RWPE1 (cell line): ENCODE data around the gene DERA.

ENCODE experiments used
- CTCF ChIA-PET: fragments of 350-600 bp; sonication (Branson Sonifier 250); formaldehyde crosslinking; extraction: SDS; loops from one replicate; lab custom pipeline; 2021; lab: Yijun Ruan, JAX
- POLR2A ChIA-PET: fragments of 400-600 bp; formaldehyde crosslinking; extraction: SDS; loops from one replicate; lab custom pipeline; 2020; ENCODE audit warnings: antibody characterized with exemption; ENCODE audit not compliant: low non-redundant PET; lab: Yijun Ruan, JAX
- DNase-seq: peaks from one replicate; pipeline ENCODE4 v3.0.0; 2012; ENCODE audit warnings: low spot score
- H3K27ac ChIP-seq: fragments of 450-650 bp; 2 replicates; pipeline ENCODE4 v1.5.1; 2017
- TF ChIP-seq, protein P1 (sequence below): fragments of 450-650 bp; conservative IDR thresholded peaks from 2 replicates; pipeline ENCODE4 v1.5.1; 2017; ENCODE audit warnings: low read depth, mild to moderate bottlenecking

Gene DERA

DNA sequence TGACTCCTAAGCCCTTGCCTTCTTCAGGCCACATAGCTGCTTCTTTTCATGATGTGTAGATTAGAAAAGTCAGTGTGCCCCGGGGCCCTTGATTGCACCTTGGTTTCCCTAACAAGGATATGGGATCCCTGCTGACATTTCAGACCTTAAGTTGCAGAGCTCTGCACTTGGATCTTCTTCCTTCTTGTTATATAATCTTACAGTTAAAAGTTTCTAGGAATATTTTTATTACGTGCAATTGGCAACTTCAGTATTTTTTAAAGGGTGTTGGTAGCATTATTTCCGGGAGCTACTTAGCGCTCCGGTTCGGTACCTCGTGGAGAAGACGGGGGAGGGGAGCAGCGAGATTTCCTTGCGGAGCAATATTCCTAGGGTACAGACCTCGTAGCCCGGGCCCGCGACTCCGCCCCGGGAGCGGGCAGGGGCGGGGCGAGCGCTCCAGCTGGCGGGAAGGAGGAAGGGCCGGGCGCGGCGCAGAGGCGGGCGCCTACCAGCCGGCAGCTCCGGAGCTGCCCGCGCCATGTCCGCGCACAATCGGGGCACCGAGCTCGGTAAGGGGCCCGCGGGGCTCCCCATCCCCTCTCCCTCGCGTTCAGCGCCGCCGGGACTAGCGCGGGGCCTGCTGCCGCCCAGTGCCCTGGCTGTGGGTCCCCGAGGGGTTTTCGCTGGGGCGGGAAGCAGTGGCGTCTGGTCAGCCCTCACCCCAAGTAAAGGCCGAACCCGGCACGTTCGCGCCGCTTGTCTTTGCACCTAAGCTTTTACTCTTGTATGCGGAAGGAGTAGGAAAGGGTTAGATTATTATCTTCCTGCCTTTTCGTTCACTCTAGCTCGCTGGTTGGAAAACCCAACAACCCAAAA lies at the start of gene DERA:
Gene DERA, plus strand, starts transcription at position 469 of the 858 bp plus-strand sequence. Its CDS starts 52 bp downstream, at position 521.
- H3K27ac ChIP-seq = peak within 1 kb of the TSS; percentile 81
- peak; percentile 71 for DNase-seq
- TF ChIP-seq, protein P1, sequence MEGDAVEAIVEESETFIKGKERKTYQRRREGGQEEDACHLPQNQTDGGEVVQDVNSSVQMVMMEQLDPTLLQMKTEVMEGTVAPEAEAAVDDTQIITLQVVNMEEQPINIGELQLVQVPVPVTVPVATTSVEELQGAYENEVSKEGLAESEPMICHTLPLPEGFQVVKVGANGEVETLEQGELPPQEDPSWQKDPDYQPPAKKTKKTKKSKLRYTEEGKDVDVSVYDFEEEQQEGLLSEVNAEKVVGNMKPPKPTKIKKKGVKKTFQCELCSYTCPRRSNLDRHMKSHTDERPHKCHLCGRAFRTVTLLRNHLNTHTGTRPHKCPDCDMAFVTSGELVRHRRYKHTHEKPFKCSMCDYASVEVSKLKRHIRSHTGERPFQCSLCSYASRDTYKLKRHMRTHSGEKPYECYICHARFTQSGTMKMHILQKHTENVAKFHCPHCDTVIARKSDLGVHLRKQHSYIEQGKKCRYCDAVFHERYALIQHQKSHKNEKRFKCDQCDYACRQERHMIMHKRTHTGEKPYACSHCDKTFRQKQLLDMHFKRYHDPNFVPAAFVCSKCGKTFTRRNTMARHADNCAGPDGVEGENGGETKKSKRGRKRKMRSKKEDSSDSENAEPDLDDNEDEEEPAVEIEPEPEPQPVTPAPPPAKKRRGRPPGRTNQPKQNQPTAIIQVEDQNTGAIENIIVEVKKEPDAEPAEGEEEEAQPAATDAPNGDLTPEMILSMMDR = no peak
- ChIA-PET POLR2A (interaction anchor here (0.6 kb wide), 2 partner anchors 415 to 949 kb away, joined by 3 to 5 read pairs; no protein-coding TSS in a partner anchor), CTCF (interaction anchor here (0.8 to 1.1 kb wide), 2 partner anchors 12 to 71 kb away, joined by 3 to 5 read pairs; no protein-coding TSS in a partner anchor)

DNA sequence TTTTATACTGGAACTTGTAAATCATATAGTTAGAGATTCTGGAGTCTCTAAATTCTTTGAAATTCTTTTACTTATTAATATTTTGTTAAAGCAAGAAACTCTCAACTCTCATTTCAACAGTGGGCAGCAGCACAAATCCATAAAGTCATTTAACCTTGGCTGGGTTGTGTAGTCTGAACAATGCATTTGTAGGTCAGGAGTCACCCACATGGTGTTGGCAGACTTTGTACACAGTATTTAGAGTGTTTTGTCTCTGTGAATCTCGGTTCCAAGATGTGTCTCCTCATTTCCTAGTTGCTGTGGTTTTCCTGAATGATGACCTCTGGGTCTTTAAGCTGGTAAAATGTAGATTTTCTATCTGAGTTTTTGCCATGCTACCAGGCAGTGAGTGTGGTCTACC lies 49.7 kb upstream of the DERA start:
- TF ChIP-seq, protein P1 = no peak
- H3K27ac ChIP-seq = no peak overlapping the region
- CTCF ChIA-PET = no interaction called here
- POLR2A ChIA-PET = no interaction called here
- no peak for DNase-seq

DNA sequence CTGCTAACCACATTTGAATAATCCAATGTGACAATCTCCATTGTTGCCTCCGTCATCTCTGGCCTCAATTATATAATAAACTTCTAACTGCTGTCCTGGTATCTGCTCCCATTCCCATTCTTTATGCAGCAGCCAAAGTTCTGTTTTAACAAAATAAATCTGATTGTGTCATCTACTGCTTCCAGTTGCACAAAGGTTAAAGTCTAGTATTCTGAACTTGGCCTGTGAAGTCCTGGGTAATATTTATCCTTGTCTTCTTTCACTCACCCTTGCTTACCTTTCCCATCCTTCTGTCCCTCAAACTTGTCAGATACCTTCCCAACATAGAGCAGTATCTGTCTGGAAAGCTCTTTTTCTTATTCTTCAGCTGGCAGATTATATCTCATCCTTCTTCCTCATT lies 48.3 kb upstream of the DERA start:
- ChIA-PET CTCF (interaction anchor here (0.6 to 0.7 kb wide), 2 partner anchors 55 to 210 kb away, joined by 3 to 4 read pairs; no protein-coding TSS in a partner anchor), POLR2A (no interaction called here)
- DNase-seq = no peak
- TF ChIP-seq, protein P1 = no peak
- H3K27ac ChIP-seq = no peak overlapping the region

DNA sequence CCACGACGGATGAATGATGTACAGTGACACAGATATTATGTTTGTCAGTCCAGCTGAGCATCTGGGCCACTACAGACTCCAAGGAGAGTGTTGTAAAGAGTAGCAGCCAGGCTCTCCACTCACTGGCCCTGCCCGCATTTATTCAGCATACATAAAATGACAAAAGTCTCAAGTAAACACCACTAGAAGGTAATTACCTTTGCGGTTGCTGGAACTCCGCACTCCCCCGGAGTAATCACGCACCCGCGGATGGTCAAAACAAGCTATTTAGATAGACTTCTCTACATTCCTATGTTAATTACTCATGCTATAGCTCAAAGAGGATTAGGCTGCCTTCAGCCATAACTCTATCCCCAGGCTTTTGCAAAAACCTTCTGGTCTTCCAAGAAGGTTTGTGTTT lies 47.8 kb upstream of the DERA start:
- POLR2A ChIA-PET = no interaction called here

DNA sequence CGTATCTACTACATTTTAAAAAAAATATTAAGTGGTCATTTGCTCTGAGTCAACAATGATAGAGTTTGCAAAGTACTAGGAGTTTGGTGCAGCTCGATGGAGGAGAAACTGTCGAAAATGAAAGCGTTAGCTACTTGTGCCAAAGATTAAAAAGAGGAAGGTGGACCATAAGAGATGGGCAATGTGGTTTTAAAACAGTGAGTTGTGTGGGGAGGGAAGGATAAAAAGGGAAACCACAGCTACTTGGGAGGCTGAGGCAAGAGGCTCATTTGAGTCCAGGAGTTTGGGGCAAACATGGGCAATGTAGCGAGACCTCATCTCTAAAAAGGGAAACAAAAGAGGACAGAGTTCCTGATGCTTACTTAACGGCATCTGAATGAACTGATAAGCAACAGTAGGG lies 47.1 kb upstream of the DERA start:
- DNase-seq = no peak
- ChIA-PET CTCF (no interaction called here), POLR2A (no interaction called here)
- H3K27ac ChIP-seq = no peak overlapping the region
- TF ChIP-seq, protein P1 = no peak

More for the DNA sequence above, 47.8 kb upstream of the DERA start:
- TF ChIP-seq, protein P1 = no peak
- no peak overlapping the region for H3K27ac ChIP-seq
- CTCF ChIA-PET = interaction anchor here (0.6 to 0.7 kb wide), 2 partner anchors 55 to 210 kb away, joined by 3 to 4 read pairs; no protein-coding TSS in a partner anchor
- no peak for DNase-seq

DNA sequence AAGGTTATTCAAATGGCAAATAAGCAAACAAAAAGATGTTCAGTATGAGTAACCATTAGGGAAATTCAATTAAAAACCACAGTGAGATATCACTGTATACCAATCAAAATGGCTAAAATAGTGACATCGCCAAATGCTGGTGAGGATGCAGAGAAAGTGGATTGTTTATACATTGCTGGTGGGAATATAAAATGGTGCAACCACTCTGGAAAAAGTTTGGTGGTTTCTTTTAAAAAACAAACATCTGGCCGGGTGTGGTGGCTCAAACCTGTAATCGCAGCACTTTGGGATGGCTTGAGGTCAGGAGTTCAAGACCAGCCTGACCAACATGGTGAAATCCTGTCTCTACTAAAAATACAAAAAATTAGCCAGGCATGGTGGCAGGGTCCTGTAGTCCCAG lies 42.9 kb upstream of the DERA start:
- no peak for DNase-seq
- CTCF ChIA-PET = no interaction called here
- H3K27ac ChIP-seq = no peak overlapping the region
- POLR2A ChIA-PET = no interaction called here
- TF ChIP-seq, protein P1 = no peak
